Kasumi-1 (cell line): Measurements from ENCODE around the gene SC5D.

Source experiments
- DNase-seq, 2 experiments: peaks; one replicate each; lab custom pipeline; 2025; lab: John Stamatoyannopoulos, UW

The SC5D gene

GRCh38 chr11:121329781-121330395 is 37.3 kb downstream of the SC5D start:
- DNase-seq = no peak

GRCh38 chr11:121330614-121331435 is 38.3 kb downstream of the SC5D start:
- DNase-seq = no peak

GRCh38 chr11:121334973-121335710 is 42.6 kb downstream of the SC5D start:
- DNase-seq = peak in 1 of 2 experiments; percentile 4

- no peak for DNase-seq
Measured at GRCh38 chr11:121336279-121336937, 43.8 kb downstream of the SC5D start.

GRCh38 chr11:121337078-121337477 is 44.5 kb downstream of the SC5D start:
- no peak for DNase-seq

- no peak for DNase-seq
Measured at GRCh38 chr11:121337740-121338272, 45.2 kb downstream of the SC5D start.

- no peak for DNase-seq
Measured at GRCh38 chr11:121338536-121338935, 46.0 kb downstream of the SC5D start.

GRCh38 chr11:121340032-121340580 is 47.5 kb downstream of the SC5D start:
- peak in 1 of 2 experiments; percentile 3 for DNase-seq

GRCh38 chr11:121341609-121342008 is 49.0 kb downstream of the SC5D start:
- no peak for DNase-seq

- DNase-seq = no peak
Measured at GRCh38 chr11:121344824-121345223, 52.3 kb downstream of the SC5D start.

GRCh38 chr11:121347094-121347493 is 54.5 kb downstream of the SC5D start:
- DNase-seq = no peak

- DNase-seq = no peak
Measured at GRCh38 chr11:121347813-121348212, 55.2 kb downstream of the SC5D start.

- no peak for DNase-seq
Measured at GRCh38 chr11:121348220-121348875, 55.8 kb downstream of the SC5D start.

GRCh38 chr11:121349790-121350189 is 57.2 kb downstream of the SC5D start:
- DNase-seq = no peak

GRCh38 chr11:121350314-121351082 is 57.9 kb downstream of the SC5D start:
- no peak for DNase-seq

GRCh38 chr11:121351083-121351630 is 58.6 kb downstream of the SC5D start:
- DNase-seq = no peak

GRCh38 chr11:121352251-121352891 is 59.8 kb downstream of the SC5D start:
- DNase-seq = no peak

GRCh38 chr11:121354192-121354591 is 61.6 kb downstream of the SC5D start:
- DNase-seq = no peak

GRCh38 chr11:121356357-121356756 is 63.8 kb downstream of the SC5D start:
- DNase-seq = no peak
